ENCODE measurements around the gene LYL1. TPM values are rescaled to one million over a fixed set of nuclear protein-coding genes. Genes with fewer than 3 reads are reported as not detected.

Gene LYL1
- total and polyA plus RNA-seq, 2 of the 13 experiments (the other 11 are each of a cell fraction or from before 2014, with no cell fraction given): 0.75 to 0.92 TPM

- TF ChIP-seq SMAD9 (CRISPR knock-in tag; IDR thresholded peaks at IDR 0.05) (no peak), ZNF687 (CRISPR knock-in tag; IDR thresholded peaks at IDR 0.05) (no peak), ZNF839 (CRISPR knock-in tag; IDR thresholded peaks at IDR 0.05; ENCODE audit: borderline replicate concordance) (no peak), GZF1 (CRISPR knock-in tag; IDR thresholded peaks at IDR 0.05) (no peak), CEBPB (IDR thresholded peaks at IDR 0.05; ENCODE audit: borderline replicate concordance, low read depth, low read length) (peak; percentile 45; the same call in 1 of the 2 replicates), NONO (IDR thresholded peaks at IDR 0.05) (no peak), NONO (CRISPR knock-in tag; conservative IDR thresholded peaks at IDR 0.05) (0 out of 2 replicates have a peak, but pooled peaks have one; percentile 27), ZNF589 (CRISPR knock-in tag; conservative IDR thresholded peaks at IDR 0.05) (no peak), PRMT3 (CRISPR knock-in tag; IDR thresholded peaks at IDR 0.05; ENCODE audit: borderline replicate concordance, low read depth) (no peak), TEAD3 (CRISPR knock-in tag; optimal IDR thresholded peaks at IDR 0.05; ENCODE audit: borderline replicate concordance) (peak; percentile 81), IKZF4 (CRISPR knock-in tag; IDR thresholded peaks at IDR 0.05; ENCODE audit: borderline replicate concordance, low read depth, not compliant biosample characterization) (no peak), ZFP36L2 (CRISPR knock-in tag; IDR thresholded peaks at IDR 0.05) (no peak), REPIN1 (CRISPR knock-in tag; IDR thresholded peaks at IDR 0.05; ENCODE audit: borderline replicate concordance, low read depth) (no peak), RCOR2 (CRISPR knock-in tag; IDR thresholded peaks at IDR 0.05) (peak; percentile 32; the same call in 1 of the 2 replicates), NCOA5 (CRISPR knock-in tag; IDR thresholded peaks at IDR 0.05) (no peak), ZNF737 (CRISPR knock-in tag; IDR thresholded peaks at IDR 0.05; ENCODE audit: borderline replicate concordance) (no peak), SIN3A (IDR thresholded peaks at IDR 0.05; ENCODE audit: borderline replicate concordance, low read depth, low read length) (no peak), RBFOX2 (IDR thresholded peaks at IDR 0.05; ENCODE audit: low read depth, low read length) (no peak), ZNF891 (CRISPR knock-in tag; IDR thresholded peaks at IDR 0.05) (no peak)
- TF ChIP-seq, protein P1, sequence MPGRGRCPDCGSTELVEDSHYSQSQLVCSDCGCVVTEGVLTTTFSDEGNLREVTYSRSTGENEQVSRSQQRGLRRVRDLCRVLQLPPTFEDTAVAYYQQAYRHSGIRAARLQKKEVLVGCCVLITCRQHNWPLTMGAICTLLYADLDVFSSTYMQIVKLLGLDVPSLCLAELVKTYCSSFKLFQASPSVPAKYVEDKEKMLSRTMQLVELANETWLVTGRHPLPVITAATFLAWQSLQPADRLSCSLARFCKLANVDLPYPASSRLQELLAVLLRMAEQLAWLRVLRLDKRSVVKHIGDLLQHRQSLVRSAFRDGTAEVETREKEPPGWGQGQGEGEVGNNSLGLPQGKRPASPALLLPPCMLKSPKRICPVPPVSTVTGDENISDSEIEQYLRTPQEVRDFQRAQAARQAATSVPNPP (CRISPR knock-in tag; IDR thresholded peaks at IDR 0.05): 0 out of 2 replicates have a peak, but pooled peaks have one; percentile 12
- TF ChIP-seq, protein P2, sequence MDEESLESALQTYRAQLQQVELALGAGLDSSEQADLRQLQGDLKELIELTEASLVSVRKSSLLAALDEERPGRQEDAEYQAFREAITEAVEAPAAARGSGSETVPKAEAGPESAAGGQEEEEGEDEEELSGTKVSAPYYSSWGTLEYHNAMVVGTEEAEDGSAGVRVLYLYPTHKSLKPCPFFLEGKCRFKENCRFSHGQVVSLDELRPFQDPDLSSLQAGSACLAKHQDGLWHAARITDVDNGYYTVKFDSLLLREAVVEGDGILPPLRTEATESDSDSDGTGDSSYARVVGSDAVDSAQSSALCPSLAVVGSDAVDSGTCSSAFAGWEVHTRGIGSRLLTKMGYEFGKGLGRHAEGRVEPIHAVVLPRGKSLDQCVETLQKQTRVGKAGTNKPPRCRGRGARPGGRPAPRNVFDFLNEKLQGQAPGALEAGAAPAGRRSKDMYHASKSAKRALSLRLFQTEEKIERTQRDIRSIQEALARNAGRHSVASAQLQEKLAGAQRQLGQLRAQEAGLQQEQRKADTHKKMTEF (CRISPR knock-in tag; IDR thresholded peaks at IDR 0.05): no peak
- TF ChIP-seq, protein P3, sequence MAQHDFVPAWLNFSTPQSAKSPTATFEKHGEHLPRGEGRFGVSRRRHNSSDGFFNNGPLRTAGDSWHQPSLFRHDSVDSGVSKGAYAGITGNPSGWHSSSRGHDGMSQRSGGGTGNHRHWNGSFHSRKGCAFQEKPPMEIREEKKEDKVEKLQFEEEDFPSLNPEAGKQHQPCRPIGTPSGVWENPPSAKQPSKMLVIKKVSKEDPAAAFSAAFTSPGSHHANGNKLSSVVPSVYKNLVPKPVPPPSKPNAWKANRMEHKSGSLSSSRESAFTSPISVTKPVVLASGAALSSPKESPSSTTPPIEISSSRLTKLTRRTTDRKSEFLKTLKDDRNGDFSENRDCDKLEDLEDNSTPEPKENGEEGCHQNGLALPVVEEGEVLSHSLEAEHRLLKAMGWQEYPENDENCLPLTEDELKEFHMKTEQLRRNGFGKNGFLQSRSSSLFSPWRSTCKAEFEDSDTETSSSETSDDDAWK (CRISPR knock-in tag; IDR thresholded peaks at IDR 0.05): no peak
These were observed 855 bp downstream of the LYL1 start (continued) for GRCh38 chr19:13101590-13102415.
